HPDE6-E6E7 (cell line): Measurements from ENCODE around the gene EGFLAM.

Source experiments
- DNase-seq: peaks from one replicate; pipeline ENCODE4 v3.0.0; 2011; ENCODE audit warnings: missing footprints; ENCODE audit errors: extremely low spot score

Gene EGFLAM

DNA sequence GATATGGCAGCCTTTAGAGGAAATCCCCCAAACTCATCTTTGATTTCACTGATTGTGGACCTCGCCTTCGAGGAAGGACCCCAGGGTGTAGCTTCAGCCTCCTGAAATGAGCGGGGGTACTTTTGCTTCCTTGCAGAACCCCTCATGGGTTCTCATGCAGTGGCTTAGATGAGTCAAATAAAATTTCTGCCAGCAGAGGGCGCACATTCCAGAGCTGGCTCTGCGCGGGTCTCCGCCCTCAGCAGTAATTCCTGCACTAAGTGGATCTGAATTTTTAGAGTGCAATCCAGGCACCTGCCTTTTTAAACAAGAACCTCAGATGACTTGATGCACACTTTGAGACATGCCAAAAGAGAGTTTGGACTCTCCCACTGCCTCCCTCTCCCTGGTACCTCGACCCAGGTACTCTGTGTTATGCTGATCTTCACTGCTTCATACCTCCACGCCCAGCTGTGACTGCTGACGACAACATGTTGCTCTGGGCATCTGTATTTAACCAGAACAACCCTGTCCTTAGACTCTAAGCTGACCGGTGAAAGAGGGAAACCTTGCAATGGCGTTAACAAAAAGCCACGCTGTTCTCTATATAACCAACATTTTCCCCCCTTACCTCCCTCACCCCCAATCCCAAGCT lies 7.3 kb downstream of the EGFLAM start:
- peak; percentile 29 for DNase-seq

DNA sequence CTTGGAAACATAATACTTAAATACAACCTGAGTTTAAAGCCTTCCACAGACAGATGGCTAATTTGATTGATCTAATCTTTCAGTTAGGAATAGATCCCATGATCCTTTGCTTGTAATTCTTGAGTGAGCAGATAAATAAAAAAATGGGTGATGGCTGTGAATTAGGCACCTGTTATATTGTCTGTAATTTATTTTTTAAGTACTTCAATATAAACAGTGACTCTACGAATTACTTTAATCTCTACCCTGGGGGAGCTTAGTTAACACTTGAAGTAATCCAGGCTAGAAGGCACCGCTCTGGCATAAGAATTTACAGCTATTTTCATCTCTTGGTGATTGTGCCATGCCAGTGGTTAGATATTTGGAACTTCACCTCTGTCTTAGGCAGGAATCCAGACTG lies 9.0 kb downstream of the EGFLAM start:
- no peak for DNase-seq

DNA sequence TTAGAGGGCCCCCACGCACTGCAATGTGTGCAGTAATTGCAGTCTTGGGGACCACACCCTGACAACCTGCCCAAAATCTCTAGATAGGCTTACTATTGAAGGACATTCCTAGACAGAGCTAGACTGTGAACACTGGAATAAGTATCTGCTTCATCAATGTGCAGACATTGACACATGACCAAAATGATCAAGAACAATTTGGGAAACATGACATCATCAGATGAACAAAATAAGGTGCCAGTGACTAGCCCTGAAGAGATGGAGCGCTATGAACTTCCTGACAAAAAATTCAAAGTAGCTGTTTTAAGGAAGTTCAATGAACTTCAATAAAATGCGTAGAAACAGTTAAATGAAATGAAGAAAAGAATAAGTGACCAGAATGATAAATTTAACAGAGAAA lies 15.3 kb downstream of the EGFLAM start:
- DNase-seq: no peak

DNA sequence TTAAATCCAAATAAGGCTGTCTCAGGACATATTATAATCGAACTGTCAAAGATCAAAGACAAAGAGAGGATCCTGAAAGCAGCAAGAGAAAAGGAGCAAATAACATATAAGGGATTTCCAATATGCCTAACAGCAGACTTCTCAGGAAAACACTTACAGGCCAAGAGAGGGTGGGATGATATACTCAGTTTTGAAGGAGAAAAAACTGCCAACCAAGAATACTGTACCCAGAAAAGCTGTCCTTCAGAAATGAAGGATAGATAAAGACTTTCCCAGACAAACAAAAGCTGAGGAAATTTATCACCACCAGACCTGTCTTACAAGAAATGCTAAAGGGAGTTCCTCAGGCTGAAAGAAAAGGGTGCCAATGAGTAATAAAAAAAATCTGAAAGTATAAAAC lies 16.0 kb downstream of the EGFLAM start:
- DNase-seq: no peak

DNA sequence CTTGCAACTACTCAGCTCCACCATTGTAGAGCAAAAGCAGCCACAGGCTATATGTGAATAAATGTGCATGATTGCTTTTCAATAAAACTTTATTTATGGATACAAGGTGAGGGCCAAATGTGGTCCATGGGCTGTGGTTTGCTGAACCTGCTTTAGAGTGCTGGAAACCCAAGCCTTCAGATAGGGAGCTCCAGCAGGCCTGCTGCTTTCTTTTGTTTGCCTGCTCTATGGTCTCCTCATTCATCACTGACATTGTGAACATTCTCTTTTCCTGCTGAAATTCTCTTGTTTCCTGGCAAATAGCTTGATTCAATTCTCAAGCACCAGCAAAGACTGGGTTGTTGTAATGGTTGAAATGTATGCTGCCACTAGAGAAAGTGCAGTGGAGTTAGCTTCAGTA lies 26.0 kb downstream of the EGFLAM start:
- no peak for DNase-seq

DNA sequence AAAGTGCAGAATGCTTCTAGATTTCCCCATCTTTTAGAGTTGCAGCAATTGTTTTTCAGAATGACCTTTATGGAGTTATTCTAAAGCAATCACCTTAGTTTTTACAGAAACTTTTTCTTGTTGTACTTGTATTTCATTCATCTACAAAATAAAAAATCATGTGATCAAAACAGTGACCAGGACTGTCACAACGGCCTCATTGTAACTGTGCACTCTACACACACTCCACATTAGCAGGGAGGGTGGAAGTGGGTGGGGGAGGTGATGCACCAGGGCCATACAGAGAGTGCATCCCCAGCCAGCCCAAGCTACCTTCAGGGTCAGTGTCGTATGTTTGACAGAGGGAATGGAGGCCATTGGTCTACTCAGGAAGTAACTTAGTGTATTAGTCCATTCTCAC lies 26.9 kb downstream of the EGFLAM start:
- no peak for DNase-seq

DNA sequence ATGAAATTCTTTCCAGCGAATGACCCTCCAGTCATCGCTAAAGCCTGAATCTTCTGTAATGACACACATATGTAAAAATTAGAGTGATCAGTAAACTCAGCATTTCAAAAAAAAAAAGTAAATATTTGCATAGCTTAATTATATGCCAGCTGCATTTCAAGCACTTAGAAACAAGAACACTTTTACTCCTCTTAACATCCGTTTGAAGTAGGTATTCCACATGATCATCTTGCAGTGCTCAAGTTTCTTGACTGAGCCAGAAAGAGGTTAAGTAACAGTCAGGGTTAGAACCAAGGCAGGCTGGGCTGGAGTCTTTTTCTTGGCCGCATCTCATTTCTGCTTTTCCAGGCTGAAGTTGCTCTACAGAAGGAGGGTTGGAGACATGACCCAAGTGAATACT lies 27.6 kb downstream of the EGFLAM start:
- DNase-seq: no peak

DNA sequence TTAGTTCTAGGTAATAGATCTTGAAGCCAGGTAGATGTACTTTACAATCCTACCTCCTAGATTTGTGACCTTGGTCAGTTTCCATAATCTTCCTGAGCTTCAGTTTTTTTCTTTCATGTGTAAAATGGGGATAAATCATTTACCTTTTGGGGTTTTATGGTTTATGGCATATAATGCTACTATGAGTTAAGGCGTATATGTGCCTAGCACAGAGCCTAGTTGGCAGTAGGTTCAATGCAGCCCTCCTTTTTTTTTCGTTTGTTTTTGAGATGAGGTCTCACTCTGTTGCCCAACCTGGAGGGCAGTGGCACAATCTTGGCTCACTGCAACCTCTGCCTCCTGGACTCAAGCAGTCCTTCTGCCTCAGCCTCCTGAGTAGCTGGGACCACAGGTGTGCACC lies 28.8 kb downstream of the EGFLAM start:
- DNase-seq: no peak

DNA sequence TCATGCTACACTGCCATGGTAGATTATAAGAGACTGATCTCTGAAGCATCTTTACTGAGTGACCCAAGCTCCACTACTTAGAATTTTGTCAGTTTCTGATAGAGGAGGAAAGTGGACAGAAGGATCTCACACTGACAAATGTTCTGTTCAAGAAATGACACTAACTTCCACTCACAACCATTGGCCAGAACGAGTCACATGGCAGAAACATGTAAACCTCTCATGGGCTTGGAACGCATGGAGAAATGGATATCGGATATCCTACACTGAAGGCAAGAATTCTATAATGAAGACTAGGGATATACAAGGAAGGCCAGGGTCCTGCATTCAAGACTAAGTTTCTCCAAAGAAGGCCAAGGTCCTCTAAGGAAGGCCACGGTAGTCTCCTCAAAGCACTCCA lies 31.1 kb downstream of the EGFLAM start:
- DNase-seq: no peak

DNA sequence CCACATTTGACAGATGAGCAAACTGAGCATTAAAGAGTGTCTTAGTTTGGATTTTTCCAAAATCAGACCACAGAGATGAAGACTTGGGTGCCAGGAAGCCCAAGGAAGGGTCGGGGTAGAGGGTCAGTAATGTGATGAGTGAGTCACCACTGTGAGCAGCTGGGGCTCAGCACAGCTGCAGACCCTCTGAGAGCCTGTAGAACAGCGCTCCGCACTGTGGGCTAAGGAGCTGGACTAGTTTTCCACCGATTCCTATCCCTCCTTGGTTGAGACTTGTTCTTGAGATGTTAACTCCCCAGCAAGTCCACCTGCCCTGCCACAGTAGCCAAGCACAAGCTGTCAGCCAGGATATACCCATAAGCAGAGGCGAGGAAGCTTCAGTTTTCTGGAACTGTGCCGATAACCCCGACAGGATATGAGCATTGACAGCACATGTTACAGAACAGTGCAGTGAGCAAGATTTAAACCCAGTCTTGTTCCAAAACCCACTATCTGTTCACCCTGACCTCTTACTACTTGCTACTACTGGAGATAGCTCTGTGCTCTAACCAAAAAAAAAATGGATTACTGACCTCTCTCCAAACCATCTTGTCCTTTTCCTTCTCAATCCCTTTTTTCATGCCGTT lies 31.8 kb downstream of the EGFLAM start:
- no peak for DNase-seq

DNA sequence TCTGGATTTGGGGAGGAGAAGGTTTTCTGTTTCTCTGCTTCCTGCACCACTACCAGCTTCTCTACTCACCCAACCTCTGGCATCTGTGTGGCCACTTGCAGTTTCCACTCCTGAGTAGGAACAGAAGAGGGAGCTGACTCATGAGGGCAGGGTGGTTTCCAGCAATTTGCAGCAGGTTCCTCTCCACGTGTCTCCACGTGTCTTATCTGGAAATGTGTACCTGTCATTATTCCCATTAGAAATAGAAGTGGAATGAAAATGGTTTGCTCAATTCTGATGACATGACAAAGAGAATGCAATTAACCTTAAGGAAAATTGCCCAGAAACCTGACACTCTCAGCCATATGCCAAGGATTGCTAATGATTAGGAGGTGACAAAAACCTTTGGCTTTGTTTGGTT lies 33.0 kb downstream of the EGFLAM start:
- no peak for DNase-seq

DNA sequence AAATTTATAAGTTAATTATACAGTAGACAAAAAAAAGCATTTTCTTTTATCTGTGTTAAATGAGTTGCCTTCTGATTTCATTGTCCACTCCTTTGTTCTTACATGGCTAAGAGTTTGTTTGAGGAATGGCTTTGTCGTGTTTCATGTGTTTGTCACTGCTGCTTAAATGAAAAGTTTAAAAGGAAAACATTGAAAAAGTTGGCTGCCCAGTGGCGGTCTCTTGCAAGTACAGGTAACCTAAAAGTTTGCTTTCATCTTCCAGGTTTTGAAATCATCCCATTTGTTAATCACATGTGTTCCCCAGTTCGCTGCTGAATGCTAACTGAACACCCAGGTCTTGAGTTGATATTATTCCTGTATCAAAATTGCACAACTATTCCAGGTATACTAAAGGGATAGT lies 33.9 kb downstream of the EGFLAM start:
- no peak for DNase-seq

DNA sequence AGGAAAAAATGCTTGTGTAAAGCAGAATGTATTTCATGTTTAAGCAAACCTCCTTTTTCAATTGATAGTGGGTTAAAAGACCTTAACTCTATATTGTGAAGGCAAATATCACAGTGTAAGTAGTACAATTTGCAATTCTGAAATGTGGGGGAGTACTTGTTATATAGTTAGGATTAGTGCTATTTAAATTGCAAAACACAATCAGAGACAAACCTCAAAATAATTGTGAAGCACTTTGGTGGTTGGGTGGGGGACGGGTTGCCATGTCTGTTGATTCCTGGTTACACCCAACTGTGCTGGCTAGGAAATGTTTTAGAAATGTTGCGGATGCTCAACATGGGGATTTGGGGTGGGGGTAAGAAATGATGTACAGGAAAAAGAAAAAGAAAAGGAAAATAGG lies 37.4 kb downstream of the EGFLAM start:
- no peak for DNase-seq

DNA sequence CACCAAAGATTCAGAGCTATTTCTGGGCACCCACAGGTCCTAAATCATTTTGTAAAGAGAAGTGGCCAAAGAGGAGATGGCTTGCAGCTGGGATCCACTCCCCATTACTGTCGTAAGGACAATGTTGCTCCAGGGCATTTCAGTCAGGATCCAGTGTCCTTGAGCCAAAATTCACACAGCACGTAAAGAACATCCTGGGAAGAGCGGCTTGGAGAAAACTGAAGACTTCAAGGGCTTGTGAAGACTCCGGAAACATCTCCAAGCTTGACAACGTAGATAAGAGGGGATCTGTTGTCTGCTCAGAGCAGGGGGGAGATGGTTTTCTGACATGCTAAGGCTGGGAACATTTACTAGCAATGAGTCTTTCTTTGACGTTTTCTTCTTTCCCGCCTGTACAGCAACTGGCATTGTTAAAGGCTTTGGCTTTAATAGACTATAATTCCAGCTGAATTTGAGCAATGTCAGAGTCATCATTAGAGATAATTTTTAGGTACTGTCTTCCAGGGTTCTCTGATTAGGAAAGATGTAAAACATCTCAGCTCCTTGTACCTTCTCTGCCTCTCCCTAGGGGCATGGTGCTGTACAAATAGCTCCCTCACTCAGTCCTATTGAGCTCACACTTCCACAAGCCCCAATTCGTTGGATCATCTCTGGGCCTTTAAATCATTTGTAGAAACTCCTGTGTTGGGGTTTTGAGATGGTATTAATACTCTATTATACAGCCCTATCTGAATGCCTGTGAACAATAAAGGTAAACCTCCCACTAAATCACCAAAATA lies 39.7 kb downstream of the EGFLAM start:
- DNase-seq: no peak

DNA sequence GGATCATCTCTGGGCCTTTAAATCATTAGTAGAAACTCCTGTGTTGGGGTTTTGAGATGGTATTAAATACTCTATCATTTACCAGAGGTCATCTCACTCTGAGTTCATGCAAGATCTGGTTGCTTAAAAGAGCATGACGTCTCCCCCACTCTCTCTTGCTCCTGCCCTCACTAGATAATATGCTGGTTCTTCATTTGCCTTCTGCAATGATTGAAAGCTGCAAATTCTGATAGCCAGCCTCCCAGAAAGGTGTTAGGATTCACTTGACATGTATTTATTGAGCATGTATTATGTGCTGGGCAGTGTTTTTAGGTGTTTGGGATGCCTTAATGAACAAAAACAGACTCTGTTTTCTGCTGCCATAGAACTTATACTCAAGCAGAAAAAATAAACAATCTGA lies 41.2 kb downstream of the EGFLAM start:
- DNase-seq: no peak

DNA sequence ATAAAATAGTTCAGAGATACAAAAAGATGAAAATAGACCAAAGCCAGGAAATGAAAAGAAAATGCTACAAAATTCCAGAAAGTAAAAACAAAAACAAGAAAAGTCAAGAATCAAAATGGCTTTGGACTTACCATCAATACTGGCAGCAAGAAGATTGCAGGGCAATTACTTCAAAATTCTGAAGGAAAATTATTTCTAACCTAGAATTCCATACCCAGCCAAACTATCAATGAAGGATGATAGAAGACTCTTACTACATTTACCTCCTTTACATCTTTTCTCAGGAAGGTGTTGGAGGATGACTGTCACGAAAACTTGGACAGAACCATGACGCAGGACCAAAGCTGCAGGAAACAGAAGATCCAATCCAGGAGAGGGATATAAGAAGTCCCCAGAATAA lies 46.8 kb downstream of the EGFLAM start:
- DNase-seq: no peak

DNA sequence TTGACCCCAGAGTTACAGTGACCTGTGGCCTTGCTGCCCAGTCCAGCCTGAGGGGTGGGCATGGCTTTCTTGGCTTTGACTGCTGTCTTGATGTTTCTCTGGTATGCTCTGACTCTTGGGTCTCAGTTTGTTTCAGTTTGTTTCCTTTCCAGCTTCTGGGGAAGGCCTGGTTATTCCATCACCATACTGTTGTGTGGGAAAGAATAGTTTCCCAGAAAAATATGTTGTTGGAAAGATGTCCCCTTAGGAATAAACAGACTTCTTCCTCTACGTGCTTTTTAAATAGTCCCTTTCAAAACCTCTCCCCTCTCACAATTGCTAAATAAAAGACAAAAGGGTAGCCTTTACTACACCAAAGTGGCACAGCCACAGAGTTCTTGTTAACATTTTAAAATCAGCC lies 49.5 kb downstream of the EGFLAM start:
- DNase-seq: no peak

DNA sequence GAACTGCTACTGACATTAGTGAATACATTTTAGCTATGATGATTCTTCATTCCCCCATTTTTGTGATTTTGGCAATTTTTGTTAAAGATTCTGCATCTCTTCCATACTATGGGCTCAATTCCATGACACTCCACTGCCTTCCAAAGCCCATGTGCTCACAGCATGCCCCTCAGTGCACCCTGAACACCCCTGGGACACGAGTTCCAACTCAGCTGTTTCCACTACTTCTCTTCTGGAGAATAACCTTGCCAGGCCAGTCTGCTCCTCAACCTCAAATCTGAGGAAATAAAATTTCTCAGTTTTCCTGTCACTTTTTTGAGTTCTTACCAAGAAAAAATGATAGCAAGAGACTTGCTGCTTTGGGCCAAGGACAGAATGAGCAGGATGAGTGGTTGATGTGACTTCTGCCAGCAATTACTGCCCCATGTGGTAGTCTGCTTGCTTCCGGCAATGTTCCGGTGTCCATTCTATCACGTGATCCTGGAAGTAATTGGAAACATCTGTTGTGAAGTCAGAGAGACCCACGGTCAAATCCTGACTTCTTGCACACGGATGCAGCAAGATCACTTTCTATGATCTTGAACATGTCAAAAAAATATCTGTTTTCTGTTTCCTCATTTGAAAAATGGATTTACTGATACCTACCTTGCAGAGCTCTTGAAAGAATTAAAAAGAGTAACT lies 58.3 kb downstream of the EGFLAM start:
- no peak for DNase-seq

DNA sequence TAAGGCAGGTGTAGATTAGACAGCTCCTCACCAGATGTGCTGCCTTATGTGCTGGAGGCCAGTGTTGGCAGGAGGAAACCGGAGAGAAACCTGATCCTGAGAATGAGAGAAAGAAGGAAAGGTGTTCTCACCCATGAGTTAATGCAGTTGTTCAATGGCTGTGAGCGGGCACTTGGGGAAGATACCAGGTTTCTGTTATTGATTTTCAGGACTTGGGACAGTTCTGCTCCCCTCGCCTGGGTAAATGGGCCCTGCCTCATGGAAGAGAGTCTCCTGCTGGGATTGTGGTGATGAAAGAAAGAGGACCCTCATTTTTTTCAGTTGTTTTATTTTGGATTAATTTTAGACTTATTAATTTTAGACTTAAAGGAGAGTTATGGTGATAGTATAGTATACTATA lies 59.5 kb downstream of the EGFLAM start:
- DNase-seq: no peak

DNA sequence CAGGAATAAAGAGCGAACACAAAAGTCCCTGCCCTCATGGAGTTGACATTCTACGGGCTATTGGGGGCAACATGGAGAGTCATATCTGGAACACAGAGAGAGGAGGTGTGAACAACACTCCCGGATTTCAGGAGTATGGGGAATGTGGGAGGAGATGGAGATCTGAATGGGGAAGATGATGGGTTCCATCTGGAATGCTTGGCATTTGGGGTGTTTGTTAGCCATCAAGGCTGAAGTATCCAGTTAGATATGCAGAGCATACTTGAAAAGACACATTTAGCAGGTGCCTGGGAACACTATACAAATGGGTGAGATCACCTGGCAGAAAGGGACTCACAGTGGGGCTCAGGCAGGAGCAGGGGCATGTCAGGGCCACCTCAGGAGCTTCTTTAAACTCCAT lies 61.1 kb downstream of the EGFLAM start:
- no peak for DNase-seq

DNA sequence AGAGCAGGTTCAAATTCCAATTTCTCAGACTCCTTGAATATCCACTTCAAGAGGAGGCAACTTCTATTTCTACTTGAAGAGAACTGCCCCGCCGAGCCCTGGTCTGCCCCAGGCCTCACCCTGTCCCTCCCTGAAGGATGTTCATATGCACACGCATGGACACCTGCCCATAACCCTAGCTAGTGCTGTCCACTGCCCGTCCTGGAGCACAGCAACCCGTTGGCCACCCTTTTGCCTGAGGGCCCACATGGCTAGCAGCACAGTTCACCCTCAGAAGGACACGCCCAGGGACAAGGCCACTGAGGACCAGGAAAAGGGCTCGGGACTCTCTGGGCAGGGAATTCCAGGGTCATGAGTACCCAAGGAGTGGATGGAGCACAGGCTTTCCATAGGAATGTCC lies 63.6 kb downstream of the EGFLAM start:
- no peak for DNase-seq

DNA sequence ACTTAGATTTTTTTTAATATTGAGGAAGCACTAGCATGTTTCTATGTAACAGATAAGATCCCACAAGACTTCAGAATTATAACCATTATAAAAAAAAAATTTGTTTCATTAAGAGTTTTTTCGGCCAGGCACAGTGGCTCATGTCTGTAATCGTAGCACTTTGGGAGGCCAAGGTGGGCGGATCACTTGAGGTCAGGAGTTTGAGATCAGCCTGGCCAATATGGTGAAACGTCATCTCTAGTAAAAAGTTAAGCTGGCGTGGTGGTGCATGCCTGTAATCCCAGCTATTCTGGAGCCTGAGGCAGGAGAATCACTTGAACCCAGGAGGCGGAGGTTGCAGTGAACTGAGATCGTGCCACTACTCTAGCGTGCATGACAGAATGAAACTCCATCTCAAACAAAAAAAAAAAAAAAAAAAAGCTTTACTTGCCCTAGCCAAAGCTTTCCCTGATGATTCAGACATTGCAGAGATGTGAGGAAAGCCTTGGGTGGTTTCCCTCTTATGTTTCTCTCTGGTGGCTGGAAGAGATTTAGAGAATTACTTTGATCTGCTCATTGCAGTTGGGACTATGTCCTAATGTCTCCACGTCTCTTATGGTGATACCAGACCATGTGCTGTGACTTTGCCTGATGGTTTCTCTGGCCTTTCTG lies 65.4 kb downstream of the EGFLAM start:
- DNase-seq: no peak
